ENCODE results near the gene FREM1. TPM values are rescaled to one million over a fixed set of nuclear protein-coding genes. Genes with fewer than 3 reads are reported as not detected.

The FREM1 gene
- total and polyA plus RNA-seq, 2 donors (not counting 1 experiment from before 2014, with no cell fraction given), result not detected

GRCh38 chr9:14752871-14753270, 157.4 kb downstream of the FREM1 start:
- Mint-ChIP-seq H3K27me3 (peaks cover 41% of the 10 kb centered on the region), H3K9me3 (ENCODE audit: insufficient read depth) (no peaks in the 10 kb centered on the region), H3K4me1 (peaks cover 4% of the 10 kb centered on the region), H3K27ac (no peak overlapping the region), H3K4me3 (no peak overlapping the region)
- H3K9ac ChIP-seq (ENCODE audit: low read length), result no peak overlapping the region
- no peaks in the 10 kb centered on the region for H3K9me3 ChIP-seq (ENCODE audit: control extremely low read depth in 1 of 3, control insufficient read depth in 2 of 3, insufficient read depth in 1 of 3, low read length in 2 of 3)
- H3K36me3 ChIP-seq (replicated peaks in 1 of 2; ENCODE audit: control extremely low read depth in 1 of 2, control insufficient read depth in 1 of 2, extremely low read depth in 1 of 2, insufficient read depth in 2 of 2, low read length in 1 of 2), result no peaks in the 10 kb centered on the region
- TF ChIP-seq EZH2 (IDR thresholded peaks at IDR 0.05; ENCODE audit: borderline replicate concordance, insufficient read depth, low read depth, low read length, poor library complexity, severe bottlenecking) (no peak), CTCF (IDR thresholded peaks at IDR 0.05) (no peak)
- H3K4me3 ChIP-seq (ENCODE audit: control extremely low read depth in 1 of 5, extremely low read depth in 1 of 5, insufficient read depth in 1 of 5, low read depth in 2 of 5, low read length in 4 of 5), result no peak overlapping the region
- no peaks in the 10 kb centered on the region for H4K20me1 ChIP-seq (ENCODE audit: control insufficient read depth, insufficient read depth, low read length, poor library complexity, severe bottlenecking)
- H2AFZ ChIP-seq (ENCODE audit: insufficient read depth, low read depth, low read length, poor library complexity, severe bottlenecking), result no peak overlapping the region
- DNase-seq (no peak), ATAC-seq (ENCODE audit: low read depth) (no peak)
- POLR2A ChIA-PET, result no interaction called here
- no peak overlapping the region for H3K4me2 ChIP-seq (replicated peaks; ENCODE audit: low read depth, low read length, poor library complexity, severe bottlenecking)
- CTCF ChIA-PET, result no interaction called here
- intact Hi-C loops (cut with micrococcal nuclease), result no loop called here
- no peak overlapping the region for H3K27ac ChIP-seq (ENCODE audit: low read length in 2 of 2)
- H3K4me1 ChIP-seq (ENCODE audit: control insufficient read depth in 2 of 2, insufficient read depth in 2 of 2, low read length in 2 of 2), result no peaks in the 10 kb centered on the region
- no peaks in the 10 kb centered on the region for H3K79me2 ChIP-seq (ENCODE audit: control insufficient read depth, insufficient read depth, low read length)
- WGBS (ENCODE audit: insufficient coverage), result no CpG with 5 or more reads among the region's 1 CpG
- H3K27me3 ChIP-seq (replicated peaks in 1 of 4; ENCODE audit: control extremely low read depth in 1 of 4, control insufficient read depth in 3 of 4, insufficient read depth in 4 of 4, low read length in 3 of 4), result peaks cover 0 to 7% (median 0%) of the 10 kb centered on the region in 4 experiments

GRCh38 chr9:14752271-14752670, 158.0 kb downstream of the FREM1 start:
- Histone ChIP-seq H3K4me1 (ENCODE audit: control insufficient read depth in 2 of 2, insufficient read depth in 2 of 2, low read length in 2 of 2) (no peaks in the 10 kb centered on the region), H2AFZ (ENCODE audit: insufficient read depth, low read depth, low read length, poor library complexity, severe bottlenecking) (no peak overlapping the region), H3K4me2 (replicated peaks; ENCODE audit: low read depth, low read length, poor library complexity, severe bottlenecking) (no peak overlapping the region), H3K36me3 (replicated peaks in 1 of 2; ENCODE audit: control extremely low read depth in 1 of 2, control insufficient read depth in 1 of 2, extremely low read depth in 1 of 2, insufficient read depth in 2 of 2, low read length in 1 of 2) (no peaks in the 10 kb centered on the region), H3K79me2 (ENCODE audit: control insufficient read depth, insufficient read depth, low read length) (no peaks in the 10 kb centered on the region), H4K20me1 (ENCODE audit: control insufficient read depth, insufficient read depth, low read length, poor library complexity, severe bottlenecking) (no peaks in the 10 kb centered on the region), H3K4me3 (ENCODE audit: control extremely low read depth in 1 of 5, extremely low read depth in 1 of 5, insufficient read depth in 1 of 5, low read depth in 2 of 5, low read length in 4 of 5) (no peak overlapping the region), H3K27ac (ENCODE audit: low read length in 2 of 2) (no peak overlapping the region), H3K9me3 (ENCODE audit: control extremely low read depth in 1 of 3, control insufficient read depth in 2 of 3, insufficient read depth in 1 of 3, low read length in 2 of 3) (no peaks in the 10 kb centered on the region), H3K9ac (ENCODE audit: low read length) (no peak overlapping the region), H3K27me3 (replicated peaks in 1 of 4; ENCODE audit: control extremely low read depth in 1 of 4, control insufficient read depth in 3 of 4, insufficient read depth in 4 of 4, low read length in 3 of 4) (peaks cover 0 to 7% (median 0%) of the 10 kb centered on the region in 4 experiments)
- H3K27me3 Mint-ChIP-seq, result peaks cover 45% of the 10 kb centered on the region
- 100% methylated on average over 1 of the region's 1 CpG for WGBS (ENCODE audit: insufficient coverage)
- no peak for DNase-seq
- ChIA-PET POLR2A (no interaction called here), CTCF (interaction anchor here (0.6 kb wide), 1 partner anchor 17 kb away, joined by 3 read pairs; no protein-coding TSS in a partner anchor)
- H3K4me1 Mint-ChIP-seq, result peaks cover 4% of the 10 kb centered on the region
- no peak for ATAC-seq (ENCODE audit: low read depth)
- H3K27ac Mint-ChIP-seq, result no peak overlapping the region
- intact Hi-C loops (cut with micrococcal nuclease), result no loop called here
- H3K9me3 Mint-ChIP-seq (ENCODE audit: insufficient read depth), result no peaks in the 10 kb centered on the region
- no peak for TF ChIP-seq CTCF (IDR thresholded peaks at IDR 0.05)
- TF ChIP-seq EZH2 (IDR thresholded peaks at IDR 0.05; ENCODE audit: borderline replicate concordance, insufficient read depth, low read depth, low read length, poor library complexity, severe bottlenecking), result no peak
- no peak overlapping the region for H3K4me3 Mint-ChIP-seq
